Ovary (tissue), 9 donors: ENCODE data around the gene AKAP8L. TPM values are rescaled to one million over a fixed set of nuclear protein-coding genes. Genes with fewer than 3 reads are reported as not detected.
A peak's percentile ranks its signal among the peaks of the same experiment; 100 is the strongest.
"Not testable (repeated sequence)": the region's sequence is repeated elsewhere in the genome, so short reads cannot be mapped to it uniquely, and the experiment has no call there.

ENCODE experiments used
- DNase-seq, 5 donors: peaks; one replicate each; pipeline ENCODE4 v3.0.0-alpha.2; 2019 to 2020
- H3K27ac ChIP-seq, 2 donors: fragments of 200-600 bp; one replicate each; pipeline versions ENCODE4 v1.5.1 to v1.8.0; 2019 to 2022
- H3K27me3 ChIP-seq: fragments of 200-600 bp; one replicate; pipeline ENCODE4 v1.8.0; 2022
- H3K36me3 ChIP-seq: fragments of 200-600 bp; sonication (generic); one replicate; pipeline ENCODE4 v1.5.1; 2019
- H3K4me1 ChIP-seq: one replicate; pipeline ENCODE4 v1.8.1; 2013; ENCODE audit warnings: mild to moderate bottlenecking, moderate library complexity; ENCODE audit not compliant: insufficient read depth
- H3K4me3 ChIP-seq: fragments of 200-600 bp; sonication (generic); one replicate; pipeline ENCODE4 v1.5.1; 2017
- H3K9me3 ChIP-seq, 2 donors: fragments of 200-600 bp in 1 of 2; sonication (generic) in 1 of 2; one replicate each; pipeline versions ENCODE4 v1.5.1 to v1.8.1; 2013 to 2019; ENCODE audit warnings: mild to moderate bottlenecking in 1 of 2, moderate library complexity in 1 of 2
- CTCF ChIP-seq, 3 donors: fragments of 450-650 bp in 2 of 3; fragments of 200-600 bp in 1 of 3; IDR thresholded peaks; one replicate each; pipeline versions ENCODE4 v1.5.1 to v1.8.0; 2016 to 2022; ENCODE audit warnings: antibody characterized with exemption in 3 of 3, mild to moderate bottlenecking in 1 of 3
- EP300 ChIP-seq: sonication (generic); formaldehyde crosslinking; IDR thresholded peaks from one replicate; pipeline ENCODE4 v1.6.1; 2017; ENCODE audit warnings: antibody characterized with exemption
- POLR2A ChIP-seq: fragments of 450-650 bp; IDR thresholded peaks from one replicate; pipeline ENCODE4 v1.6.1; 2017; ENCODE audit warnings: antibody characterized with exemption, mild to moderate bottlenecking, moderate library complexity
- WGBS, 3 donors: extraction: QIAGEN DNeasy Blood & Tissue Kit in 1 of 3; methylation state at CpG; one replicate each; pipeline versions ENCODE4 v1.1.5 to v1.1.7; 2013 to 2017; 5-methylcytosine and 5-hydroxymethylcytosine counted together
- intact Hi-C, 4 donors: fragments of 100-400 bp; cut with DNase I; formaldehyde crosslinking; loops; one replicate each; pipeline versions ENCODE4 v1.11.0 to v1.15.1; 2022 to 2023
- polyA plus RNA-seq, 2 donors: library from polyadenylated mRNA; stranded (reverse); fragments of 200-250 nt in 1 of 2; fragments of 350-450 nt in 1 of 2; fragmentation: Illumina TruSeq in 1 of 2; extraction: RNeasy Lipid Tissue Mini Kit (QIAGEN cat#74804) in 1 of 2; gene quantifications; one replicate each; pipeline ENCODE4 v1.2.3, GENCODE V29; 2013 to 2014
- total RNA-seq, 7 donors: library from RNA; depleted of rRNA in 2 of 7; stranded (reverse); fragments of >200 nt in 2 of 7; fragmentation: NEBNext Ultra II Directional in 3 of 7; extraction: Animal tissue kit (Norgen Biotek cat#: 25700) in 3 of 7; gene quantifications; one replicate each; pipeline versions ENCODE4 v1.1.0 to v1.2.4, GENCODE V29; 2016 to 2023
- donor health status: DM: no; HTN: no; CAD: no; lungs with moderate emphysema.
- donor health status: DM: no; HTN: no; CAD: no.
- donor health status: Bipolar disorder and iron deficiency.
- donor health status: DM: yes; HTN: yes; CAD: no.
- donor health status: DM: no; HTN: no; CAD: no.
- donor health status: DM: yes; HTN: yes; CAD: no.

Gene AKAP8L
- total and polyA plus RNA-seq, 9 donors: 70.3 to 121 (median 93.0) TPM

GRCh38 chr19:15417699-15418098 lies 1.1 kb downstream of the AKAP8L start:
- Histone ChIP-seq H3K36me3 (no peaks in the 10 kb centered on the region), H3K27ac (no peak overlapping the region), H3K4me1 (peaks cover 25% of the 10 kb centered on the region), H3K27me3 (no peaks in the 10 kb centered on the region), H3K4me3 (peak overlapping the region; percentile 99), H3K9me3 (no peaks in the 10 kb centered on the region)
- 4 to 5% (median 4%) methylated on average over 9 of the region's 9 CpGs for whole genome bisulfite sequencing, 3 donors
- DNase-seq: peak in 1 of 5 donors; percentile 31
- intact Hi-C loops: loop anchor here in 1 of 4 donors (5.0 kb wide), 1 partner anchor 85 kb away; the partner anchor contains the start of gene BRD4
- no peak for TF ChIP-seq POLR2A
- no peak for TF ChIP-seq EP300
- TF ChIP-seq CTCF (IDR thresholded peaks at IDR 0.05): no peak

- no peaks in the 10 kb centered on the region for H3K9me3 ChIP-seq
- no peak overlapping the region for H3K4me3 ChIP-seq
- H3K4me1 ChIP-seq: peaks cover 16% of the 10 kb centered on the region
- intact Hi-C loops: no loop called here
- peak in 1 of 5 donors; percentile 1 for DNase-seq
- 68 to 83% (median 77%) methylated on average over 4 of the region's 4 CpGs for WGBS, 3 donors
- H3K27me3 ChIP-seq: no peaks in the 10 kb centered on the region
- H3K36me3 ChIP-seq: no peaks in the 10 kb centered on the region
- no peak overlapping the region for H3K27ac ChIP-seq
- TF ChIP-seq POLR2A (no peak), CTCF (IDR thresholded peaks at IDR 0.05) (no peak)
Observed at GRCh38 chr19:15412832-15413231, 6.0 kb downstream of the AKAP8L start.

GRCh38 chr19:15411351-15411750 lies 7.4 kb downstream of the AKAP8L start:
- H3K9me3 ChIP-seq, H3K36me3 ChIP-seq, H3K4me3 ChIP-seq, H3K27me3 ChIP-seq, H3K4me1 ChIP-seq, H3K27ac ChIP-seq, intact Hi-C loops: not testable (repeated sequence)
- peak in 1 of 5 donors; percentile 40 for DNase-seq
- WGBS, 3 donors: 28 to 54% (median 28%) methylated on average over 2 of the region's 2 CpGs

- Histone ChIP-seq H3K27ac (no peak overlapping the region), H3K36me3 (no peaks in the 10 kb centered on the region), H3K27me3 (no peaks in the 10 kb centered on the region), H3K9me3 (no peaks in the 10 kb centered on the region), H3K4me3 (no peak overlapping the region), H3K4me1 (peaks cover 20% of the 10 kb centered on the region)
- no peak for DNase-seq
- intact Hi-C loops: no loop called here
- TF ChIP-seq CTCF (IDR thresholded peaks at IDR 0.05) (no peak), EP300 (no peak), POLR2A (no peak)
- 22 to 36% (median 23%) methylated on average over 3 of the region's 3 CpGs for WGBS, 3 donors
Observed at GRCh38 chr19:15404780-15405211, 14.0 kb downstream of the AKAP8L start.

GRCh38 chr19:15404097-15404779 lies 14.6 kb downstream of the AKAP8L start:
- intact Hi-C loops: no loop called here
- Histone ChIP-seq H3K9me3 (no peaks in the 10 kb centered on the region), H3K4me3 (no peak overlapping the region), H3K27ac (no peak overlapping the region), H3K27me3 (no peaks in the 10 kb centered on the region), H3K4me1 (peaks cover 20% of the 10 kb centered on the region), H3K36me3 (no peaks in the 10 kb centered on the region)
- no peak for TF ChIP-seq POLR2A
- no peak for TF ChIP-seq CTCF (IDR thresholded peaks at IDR 0.05)
- TF ChIP-seq EP300: no peak
- 37 to 48% (median 37%) methylated on average over 7 of the region's 7 CpGs for WGBS, 3 donors
- DNase-seq: no peak
